HepG2 (cell line): Measurements from ENCODE around the gene UMPS. TPM values are rescaled to one million over a fixed set of nuclear protein-coding genes. Genes with fewer than 3 reads are reported as not detected.

ENCODE experiments used
- ATAC-seq: fragments of 200-7000 bp; cut with Tn5 transposase; 3 replicates; pipeline ENCODE4 v1.9.1; 2020; ENCODE audit warnings: mild to moderate bottlenecking, moderate library complexity
- BruUV-seq: library from RNA; stranded (reverse); fragments of 400-500 nt; replicated peaks from 2 replicates; lab custom pipeline; 2021; lab: Mats Ljungman, UMichigan
- CTCF ChIA-PET: fragments of 300-600 bp; formaldehyde crosslinking; extraction: SDS; loops from one replicate; lab custom pipeline; 2021; ENCODE audit warnings: low total read pairs, inconsistent platforms, low intra/inter-chr PET ratio; lab: Yijun Ruan, JAX
- POLR2A ChIA-PET: fragments of 350-600 bp; sonication (Branson Sonifier 250); formaldehyde crosslinking; loops from one replicate; lab custom pipeline; 2020; ENCODE audit warnings: antibody characterized with exemption, inconsistent platforms; lab: Yijun Ruan, JAX
- DNase-seq: peaks from one replicate; pipeline ENCODE4 v3.0.0-alpha.2; 2015; ENCODE audit warnings: low spot score
- FAIRE-seq: peaks from 3 replicates; lab custom pipeline; 2011; peaks lifted over from hg19 to GRCh38; lab: Jason Lieb, UNC
- H2AFZ ChIP-seq: one replicate; pipeline ENCODE4 v1.6.1; 2011; ENCODE audit warnings: low read length, inconsistent platforms
- H3K27ac ChIP-seq: fragments of 300-600 bp; 3 replicates; pipeline ENCODE4 v1.8.0; 2011; ENCODE audit warnings: mixed run types, mild to moderate bottlenecking, mixed read lengths, low read length, inconsistent platforms; ENCODE audit not compliant: insufficient read depth; ENCODE audit errors: extremely low read length
- H3K27me3 ChIP-seq, 2 experiments: fragments of 200-600 bp in 1 of 2; 2 replicates in 1 of 2; 3 replicates in 1 of 2; pipeline versions ENCODE4 v1.6.0 to v1.8.0; 2011; ENCODE audit warnings: low read length in 2 of 2, mild to moderate bottlenecking in 2 of 2, moderate library complexity in 2 of 2, inconsistent platforms in 1 of 2; ENCODE audit not compliant: insufficient read depth in 2 of 2, control insufficient read depth in 1 of 2
- H3K36me3 ChIP-seq, 2 experiments: fragments of 200-600 bp in 1 of 2; replicated peaks in 1 of 2; 2 replicates in 1 of 2; 3 replicates in 1 of 2; pipeline versions ENCODE4 v1.5.1 to v1.8.0; 2011; ENCODE audit warnings: low read length in 2 of 2, inconsistent platforms in 1 of 2; ENCODE audit not compliant: insufficient read depth in 2 of 2, control insufficient read depth in 1 of 2
- H3K4me1 ChIP-seq: 2 replicates; pipeline ENCODE4 v1.5.1; 2012; ENCODE audit warnings: low read length, inconsistent platforms; ENCODE audit not compliant: insufficient read depth
- H3K4me2 ChIP-seq: 2 replicates; pipeline ENCODE4 v1.6.0; 2011; ENCODE audit warnings: low read depth, low read length, inconsistent platforms
- H3K4me3 ChIP-seq, 3 experiments: fragments of 200-600 bp in 1 of 3; sonication (generic), shearing (Covaris generic) in 1 of 3; replicated peaks in 1 of 3; 2 replicates each; pipeline ENCODE4 v1.5.1; 2011 to 2016; ENCODE audit warnings: low read length in 3 of 3, inconsistent platforms in 2 of 3, low read depth in 2 of 3, mild to moderate bottlenecking in 2 of 3, control low read depth in 1 of 3, mixed read lengths in 1 of 3; ENCODE audit not compliant: insufficient read depth in 1 of 3
- H3K79me2 ChIP-seq: one replicate; pipeline ENCODE4 v1.6.1; 2011; ENCODE audit warnings: low read length, inconsistent platforms; ENCODE audit not compliant: insufficient read depth
- H3K9ac ChIP-seq: 2 replicates; pipeline ENCODE4 v1.6.0; 2011; ENCODE audit warnings: mild to moderate bottlenecking, low read depth, low read length, inconsistent platforms; ENCODE audit not compliant: insufficient read depth
- H3K9me3 ChIP-seq: 2 replicates; pipeline ENCODE4 v1.5.1; 2012; ENCODE audit warnings: mild to moderate bottlenecking, low read length
- H4K20me1 ChIP-seq: 2 replicates; pipeline ENCODE4 v1.6.0; 2011; ENCODE audit warnings: inconsistent platforms, mild to moderate bottlenecking, low read length, moderate library complexity; ENCODE audit not compliant: insufficient read depth
- ATF6 ChIP-seq: sonication (generic); formaldehyde crosslinking; conservative IDR thresholded peaks from 2 replicates; pipeline ENCODE4 v1.4.0; 2020; ENCODE audit warnings: missing genetic modification reagents
- ESRRA ChIP-seq: sonication (generic); formaldehyde crosslinking; IDR thresholded peaks from 2 replicates; pipeline ENCODE4 v1.5.1; 2020; ENCODE audit warnings: mild to moderate bottlenecking, low read depth, missing genetic modification reagents
- MED1 ChIP-seq: sonication (generic); formaldehyde crosslinking; IDR thresholded peaks from 2 replicates; pipeline ENCODE4 v1.4.0; 2020; ENCODE audit warnings: missing genetic modification reagents
- MYNN ChIP-seq: sonication (generic); formaldehyde crosslinking; IDR thresholded peaks from 2 replicates; pipeline ENCODE4 v1.4.0; 2020; ENCODE audit warnings: mild to moderate bottlenecking, low read depth, missing genetic modification reagents
- PITX1 ChIP-seq: sonication (generic); formaldehyde crosslinking; IDR thresholded peaks from 2 replicates; pipeline ENCODE4 v1.5.1; 2020; ENCODE audit warnings: mild to moderate bottlenecking, missing genetic modification reagents
- POLR2AphosphoS5 ChIP-seq: IDR thresholded peaks from 2 replicates; pipeline ENCODE4 v1.6.1; 2012; ENCODE audit warnings: low read depth, low read length
- RBM22 ChIP-seq: fragments of 200-400 bp; formaldehyde crosslinking; optimal IDR thresholded peaks from 2 replicates; pipeline ENCODE3; 2017; ENCODE audit warnings: mild to moderate bottlenecking, low read length, moderate library complexity
- SMARCC2 ChIP-seq: fragments of 450-650 bp; IDR thresholded peaks from 2 replicates; pipeline ENCODE4 v1.6.1; 2017; ENCODE audit warnings: antibody characterized with exemption, mild to moderate bottlenecking
- ZIK1 ChIP-seq: sonication (generic); formaldehyde crosslinking; IDR thresholded peaks from 2 replicates; pipeline ENCODE4 v1.5.0; 2020; ENCODE audit warnings: mild to moderate bottlenecking, low read depth, missing genetic modification reagents, borderline replicate concordance
- ZNF253 ChIP-seq: sonication (generic); formaldehyde crosslinking; IDR thresholded peaks from 2 replicates; pipeline ENCODE4 v1.8.0; 2022; ENCODE audit warnings: mild to moderate bottlenecking, missing genetic modification reagents, borderline replicate concordance
- WGBS: methylation state at CpG from one replicate; pipeline ENCODE4 v1.1.6; 2017; ENCODE audit warnings: low lambda C conversion rate; 5-methylcytosine and 5-hydroxymethylcytosine counted together
- in situ Hi-C: cut with HindIII; loops from 2 replicates; pipeline ENCODE4 v1.10.0; 2017; ENCODE audit warnings: low pct_unique_long_range_greater_than_20kb; ENCODE audit not compliant: extremely low pct_ligation_motif_present
- intact Hi-C: fragments of 100-400 bp; cut with micrococcal nuclease; formaldehyde crosslinking; loops from one replicate; pipeline ENCODE4 v1.10.0; 2022; ENCODE audit not compliant: unreplicated experiment
- polyA plus RNA-seq, 8 experiments: library from polyadenylated mRNA; depleted of rRNA in 3 of 8; stranded (reverse) in 7 of 8; unstranded in 1 of 8; fragments of >200 nt; fragmentation: Illumina TruSeq in 4 of 8; extraction: Trizol in 4 of 8; gene quantifications; 2 replicates each; pipeline versions ENCODE4 v1.2.1 to v1.2.3, GENCODE V29; 2011 to 2016; ENCODE audit warnings: low read depth in 4 of 8, missing spikeins in 1 of 8, mixed read lengths in 1 of 8; ENCODE audit not compliant: insufficient read depth in 1 of 8
- total RNA-seq, 5 experiments: library from RNA; depleted of rRNA; stranded (reverse); fragments of >200 nt; fragmentation: Illumina TruSeq; extraction: Trizol; gene quantifications; 2 replicates each; pipeline ENCODE4 v1.2.3, GENCODE V29; 2016; ENCODE audit warnings: low read depth in 1 of 5
- TF ChIP-seq, protein P1 (sequence below): sonication (generic); formaldehyde crosslinking; IDR thresholded peaks from 2 replicates; pipeline ENCODE4 v1.5.1; 2020; ENCODE audit warnings: mild to moderate bottlenecking, moderate library complexity, missing genetic modification reagents
- TF ChIP-seq, protein P2 (sequence below): sonication (generic); formaldehyde crosslinking; IDR thresholded peaks from 2 replicates; pipeline ENCODE4 v1.5.0; 2020; ENCODE audit warnings: mild to moderate bottlenecking, missing genetic modification reagents

Gene UMPS
- total and polyA plus RNA-seq, 2 of the 13 experiments (the other 11 are each of a cell fraction or from before 2014, with no cell fraction given): 52.7 to 74.2 TPM

GRCh38 chr3:124747111-124747981 lies 17.1 kb downstream of the UMPS start (continued):
- TF ChIP-seq ATF6 (CRISPR knock-in tag): no peak
- TF ChIP-seq, all 625 proteins: peak for 6

- FAIRE-seq (no peak), ATAC-seq (peak; percentile 68), DNase-seq (no peak)
- in situ Hi-C loops (no loop called here), intact Hi-C loops (loop anchor here (10.0 kb wide), 1 partner anchor 184 kb away; no protein-coding TSS in a partner anchor)
- H3K4me2 ChIP-seq: no peak overlapping the region
- ChIA-PET POLR2A (interaction anchor here (1.0 to 1.1 kb wide), 3 partner anchors 18 to 50 kb away, joined by 3 to 5 read pairs (median 4); partner anchors contain the start of gene UMPS), CTCF (no interaction called here)
- no peaks in the 10 kb centered on the region for H3K9me3 ChIP-seq
- no peaks in the 10 kb centered on the region for H3K79me2 ChIP-seq
- BruUV-seq: no TSS peak
- peaks cover 4 to 25% of the 10 kb centered on the region in 2 experiments; a peak in 3 of 5 replicates for H3K36me3 ChIP-seq
- no peak overlapping the region for H3K9ac ChIP-seq
- no peak overlapping the region for H3K4me3 ChIP-seq
- H3K4me1 ChIP-seq: peaks cover 6% of the 10 kb centered on the region
- H2AFZ ChIP-seq: no peak overlapping the region
- WGBS: 98% methylated on average over 7 of the region's 8 CpGs
- peaks cover 3% of the 10 kb centered on the region; the same call in 1 of the 2 replicates for H4K20me1 ChIP-seq
- peak overlapping the region; percentile 38 for H3K27ac ChIP-seq
- no peaks in the 10 kb centered on the region for H3K27me3 ChIP-seq
- 0 out of 2 replicates have a peak, but pooled peaks have one; percentile 20 for TF ChIP-seq PITX1 (CRISPR knock-in tag)
- TF ChIP-seq, protein P1, sequence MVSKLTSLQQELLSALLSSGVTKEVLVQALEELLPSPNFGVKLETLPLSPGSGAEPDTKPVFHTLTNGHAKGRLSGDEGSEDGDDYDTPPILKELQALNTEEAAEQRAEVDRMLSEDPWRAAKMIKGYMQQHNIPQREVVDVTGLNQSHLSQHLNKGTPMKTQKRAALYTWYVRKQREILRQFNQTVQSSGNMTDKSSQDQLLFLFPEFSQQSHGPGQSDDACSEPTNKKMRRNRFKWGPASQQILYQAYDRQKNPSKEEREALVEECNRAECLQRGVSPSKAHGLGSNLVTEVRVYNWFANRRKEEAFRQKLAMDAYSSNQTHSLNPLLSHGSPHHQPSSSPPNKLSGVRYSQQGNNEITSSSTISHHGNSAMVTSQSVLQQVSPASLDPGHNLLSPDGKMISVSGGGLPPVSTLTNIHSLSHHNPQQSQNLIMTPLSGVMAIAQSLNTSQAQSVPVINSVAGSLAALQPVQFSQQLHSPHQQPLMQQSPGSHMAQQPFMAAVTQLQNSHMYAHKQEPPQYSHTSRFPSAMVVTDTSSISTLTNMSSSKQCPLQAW (CRISPR knock-in tag): 0 out of 2 replicates have a peak, but pooled peaks have one; percentile 40
- TF ChIP-seq ZNF253 (CRISPR knock-in tag): no peak
- no peak for TF ChIP-seq ESRRA (CRISPR knock-in tag)
- TF ChIP-seq, protein P2, sequence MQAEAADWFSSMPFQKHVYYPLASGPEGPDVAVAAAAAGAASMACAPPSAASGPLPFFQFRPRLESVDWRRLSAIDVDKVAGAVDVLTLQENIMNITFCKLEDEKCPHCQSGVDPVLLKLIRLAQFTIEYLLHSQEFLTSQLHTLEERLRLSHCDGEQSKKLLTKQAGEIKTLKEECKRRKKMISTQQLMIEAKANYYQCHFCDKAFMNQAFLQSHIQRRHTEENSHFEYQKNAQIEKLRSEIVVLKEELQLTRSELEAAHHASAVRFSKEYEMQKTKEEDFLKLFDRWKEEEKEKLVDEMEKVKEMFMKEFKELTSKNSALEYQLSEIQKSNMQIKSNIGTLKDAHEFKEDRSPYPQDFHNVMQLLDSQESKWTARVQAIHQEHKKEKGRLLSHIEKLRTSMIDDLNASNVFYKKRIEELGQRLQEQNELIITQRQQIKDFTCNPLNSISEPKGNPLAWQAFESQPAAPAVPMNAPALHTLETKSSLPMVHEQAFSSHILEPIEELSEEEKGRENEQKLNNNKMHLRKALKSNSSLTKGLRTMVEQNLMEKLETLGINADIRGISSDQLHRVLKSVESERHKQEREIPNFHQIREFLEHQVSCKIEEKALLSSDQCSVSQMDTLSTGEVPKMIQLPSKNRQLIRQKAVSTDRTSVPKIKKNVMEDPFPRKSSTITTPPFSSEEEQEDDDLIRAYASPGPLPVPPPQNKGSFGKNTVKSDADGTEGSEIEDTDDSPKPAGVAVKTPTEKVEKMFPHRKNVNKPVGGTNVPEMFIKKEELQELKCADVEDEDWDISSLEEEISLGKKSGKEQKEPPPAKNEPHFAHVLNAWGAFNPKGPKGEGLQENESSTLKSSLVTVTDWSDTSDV: no peak
- no peak for TF ChIP-seq MED1 (CRISPR knock-in tag)
- TF ChIP-seq MYNN (CRISPR knock-in tag): no peak
- no peak for TF ChIP-seq ZIK1 (CRISPR knock-in tag)
- 0 out of 2 replicates have a peak, but pooled peaks have one; percentile 30 for TF ChIP-seq POLR2AphosphoS5
- peak; percentile 89 for TF ChIP-seq RBM22
- no peak for TF ChIP-seq SMARCC2
These were observed 18.4 kb downstream of the UMPS start for GRCh38 chr3:124748560-124749198.
